GM18873 (cell line): ENCODE measurements around the gene TRIM9.

ENCODE experiments used
- ATAC-seq: cut with Tn5 transposase; IDR thresholded peaks from one replicate; pipeline ENCODE4 v1.9.1; 2021; ENCODE audit warnings: mild to moderate bottlenecking, moderate library complexity, moderate number of reproducible peaks; ENCODE audit not compliant: unreplicated experiment, low FRiP score

The TRIM9 gene

GRCh38 chr14:51094901-51095853 is at the start of gene TRIM9:
Gene TRIM9, minus strand, starts transcription at chr14:51095105. Its CDS starts 166 bp downstream, at chr14:51094939.
- ATAC-seq, result peak; percentile 94

- ATAC-seq, result no peak
These were observed 46.0 kb upstream of the TRIM9 start for GRCh38 chr14:51140856-51141255.

- no peak for ATAC-seq
These were observed 45.4 kb upstream of the TRIM9 start for GRCh38 chr14:51140338-51140737.

GRCh38 chr14:51139121-51139681 is 44.3 kb upstream of the TRIM9 start:
- no peak for ATAC-seq

GRCh38 chr14:51138404-51139103 is 43.6 kb upstream of the TRIM9 start:
- ATAC-seq, result no peak

- ATAC-seq, result no peak
These were observed 36.6 kb upstream of the TRIM9 start for GRCh38 chr14:51131516-51131915.

GRCh38 chr14:51129130-51129529 is 34.2 kb upstream of the TRIM9 start:
- no peak for ATAC-seq

GRCh38 chr14:51124029-51124428 is 29.1 kb upstream of the TRIM9 start:
- ATAC-seq, result no peak

GRCh38 chr14:51121096-51121495 is 26.2 kb upstream of the TRIM9 start:
- ATAC-seq, result no peak

GRCh38 chr14:51119411-51120051 is 24.6 kb upstream of the TRIM9 start:
- no peak for ATAC-seq

- ATAC-seq, result no peak
These were observed 24.1 kb upstream of the TRIM9 start for GRCh38 chr14:51118993-51119392.

- no peak for ATAC-seq
These were observed 22.7 kb upstream of the TRIM9 start for GRCh38 chr14:51117593-51117992.

- ATAC-seq, result no peak
These were observed 21.8 kb upstream of the TRIM9 start for GRCh38 chr14:51116682-51117081.

GRCh38 chr14:51109651-51110050 is 14.7 kb upstream of the TRIM9 start:
- ATAC-seq, result no peak

GRCh38 chr14:51107801-51108200 is 12.9 kb upstream of the TRIM9 start:
- ATAC-seq, result no peak

- ATAC-seq, result no peak
These were observed 9.6 kb upstream of the TRIM9 start for GRCh38 chr14:51104467-51104866.

- no peak for ATAC-seq
These were observed 2.4 kb upstream of the TRIM9 start for GRCh38 chr14:51097287-51097686.

- ATAC-seq, result no peak
These were observed 2.0 kb upstream of the TRIM9 start for GRCh38 chr14:51096870-51097269.

- ATAC-seq, result no peak
These were observed 1.2 kb upstream of the TRIM9 start for GRCh38 chr14:51095854-51096823.
